ENCODE data around the gene TMEM247.

The TMEM247 gene

GRCh38 chr2:46462936-46463335, 16.4 kb upstream of the TMEM247 start:
- Histone ChIP-seq H3K36me3 (ENCODE audit: control insufficient read depth, low read length) (no peaks in the 10 kb centered on the region), H3K27me3 (ENCODE audit: control insufficient read depth, low read length) (no peaks in the 10 kb centered on the region), H3F3A (ENCODE audit: control insufficient read depth, insufficient read depth) (0 out of 2 replicates have a peak, but pooled peaks cover 4% of the 10 kb centered on the region), H3K4me1 (ENCODE audit: control insufficient read depth, low read length) (peaks cover 20% of the 10 kb centered on the region), H3K79me2 (ENCODE audit: control insufficient read depth, low read length) (no peaks in the 10 kb centered on the region), H3K9me3 (ENCODE audit: control insufficient read depth, insufficient read depth, low read length) (no peaks in the 10 kb centered on the region), H3K4me2 (ENCODE audit: low read length) (no peak overlapping the region), H3K27ac (ENCODE audit: low read depth, low read length) (no peak overlapping the region), H4K20me1 (ENCODE audit: control insufficient read depth, insufficient read depth, low read depth, low read length) (no peaks in the 10 kb centered on the region), H3K9me2 (replicated peaks; ENCODE audit: control insufficient read depth, low read length) (no peaks in the 10 kb centered on the region), H3K4me3 (ENCODE audit: low read length) (no peak overlapping the region)
- TF ChIP-seq EZH2phosphoT487 (IDR thresholded peaks at IDR 0.05; ENCODE audit: borderline replicate concordance, low read length) (no peak), CTCF (IDR thresholded peaks at IDR 0.05; ENCODE audit: low read depth, low read length, poor library complexity, severe bottlenecking) (no peak)

- H3K4me3 ChIP-seq (ENCODE audit: low read length), result no peak overlapping the region
- no peaks in the 10 kb centered on the region for H3K79me2 ChIP-seq (ENCODE audit: control insufficient read depth, low read length)
- no peaks in the 10 kb centered on the region for H3K27me3 ChIP-seq (ENCODE audit: control insufficient read depth, low read length)
- no peaks in the 10 kb centered on the region for H3K9me2 ChIP-seq (replicated peaks; ENCODE audit: control insufficient read depth, low read length)
- no peak overlapping the region for H3K4me2 ChIP-seq (ENCODE audit: low read length)
- H3K9me3 ChIP-seq (ENCODE audit: control insufficient read depth, insufficient read depth, low read length), result no peaks in the 10 kb centered on the region
- no peak for TF ChIP-seq CTCF (IDR thresholded peaks at IDR 0.05; ENCODE audit: low read depth, low read length, poor library complexity, severe bottlenecking)
- TF ChIP-seq EZH2phosphoT487 (IDR thresholded peaks at IDR 0.05; ENCODE audit: borderline replicate concordance, low read length), result no peak
- H4K20me1 ChIP-seq (ENCODE audit: control insufficient read depth, insufficient read depth, low read depth, low read length), result no peaks in the 10 kb centered on the region
- no peaks in the 10 kb centered on the region for H3K36me3 ChIP-seq (ENCODE audit: control insufficient read depth, low read length)
- H3K27ac ChIP-seq (ENCODE audit: low read depth, low read length), result no peak overlapping the region
- H3F3A ChIP-seq (ENCODE audit: control insufficient read depth, insufficient read depth), result no peaks in the 10 kb centered on the region
- H3K4me1 ChIP-seq (ENCODE audit: control insufficient read depth, low read length), result peaks cover 3% of the 10 kb centered on the region
Measured at GRCh38 chr2:46469116-46469515, 10.2 kb upstream of the TMEM247 start.

GRCh38 chr2:46469700-46470099, 9.7 kb upstream of the TMEM247 start:
- no peaks in the 10 kb centered on the region for H3K27me3 ChIP-seq (ENCODE audit: control insufficient read depth, low read length)

More at GRCh38 chr2:46469700-46470099, 9.7 kb upstream of the TMEM247 start:
- Histone ChIP-seq H3K4me1 (ENCODE audit: control insufficient read depth, low read length) (peaks cover 3% of the 10 kb centered on the region; the same call in 1 of the 2 replicates), H3K9me3 (ENCODE audit: control insufficient read depth, insufficient read depth, low read length) (no peaks in the 10 kb centered on the region), H3K4me3 (ENCODE audit: low read length) (no peak overlapping the region), H3F3A (ENCODE audit: control insufficient read depth, insufficient read depth) (no peaks in the 10 kb centered on the region), H4K20me1 (ENCODE audit: control insufficient read depth, insufficient read depth, low read depth, low read length) (no peaks in the 10 kb centered on the region), H3K4me2 (ENCODE audit: low read length) (no peak overlapping the region), H3K9me2 (replicated peaks; ENCODE audit: control insufficient read depth, low read length) (no peaks in the 10 kb centered on the region), H3K79me2 (ENCODE audit: control insufficient read depth, low read length) (no peaks in the 10 kb centered on the region), H3K27ac (ENCODE audit: low read depth, low read length) (no peak overlapping the region), H3K36me3 (ENCODE audit: control insufficient read depth, low read length) (no peaks in the 10 kb centered on the region)
- TF ChIP-seq EZH2phosphoT487 (IDR thresholded peaks at IDR 0.05; ENCODE audit: borderline replicate concordance, low read length) (no peak), CTCF (IDR thresholded peaks at IDR 0.05; ENCODE audit: low read depth, low read length, poor library complexity, severe bottlenecking) (no peak)

All from DOHH2 (cell line).